K562 (cell line): ENCODE data around the gene WWOX. TPM values are rescaled to one million over a fixed set of nuclear protein-coding genes. Genes with fewer than 3 reads are reported as not detected.

Experiments
- CHD7 ChIP-seq: fragments of 200-600 bp; sonication (generic); IDR thresholded peaks from one replicate; pipeline ENCODE4 v1.6.1; 2012; ENCODE audit warnings: mild to moderate bottlenecking, low read depth, low read length, inconsistent platforms
- polyA plus RNA-seq, 8 experiments: library from polyadenylated mRNA; depleted of rRNA in 4 of 8; stranded (reverse) in 5 of 8; unstranded in 3 of 8; fragments of >200 nt; fragmentation: Nextera tagmentation in 2 of 8; fragmentation: Illumina TruSeq in 1 of 8; extraction: Ambion mirVana in 2 of 8; extraction: Trizol in 1 of 8; gene quantifications; 2 replicates each; pipeline versions ENCODE4 v1.2.1 to v1.2.3, GENCODE V29; 2011 to 2014; ENCODE audit warnings: inconsistent platforms in 1 of 8, missing spikeins in 1 of 8
- total RNA-seq, 7 experiments: library from RNA; depleted of rRNA in 6 of 7; stranded (reverse); fragments of >200 nt in 6 of 7; fragmentation: Illumina TruSeq in 2 of 7; extraction: Trizol in 2 of 7; gene quantifications; 2 replicates each; pipeline versions ENCODE4 v1.2.1 to v1.2.3, GENCODE V29; 2011 to 2021; ENCODE audit warnings: low replicate concordance in 1 of 7

Gene WWOX
- total and polyA plus RNA-seq, 9 of the 15 experiments (the other 6 are each of a cell fraction or from before 2014, with no cell fraction given): 1.6 to 22.7 (median 8.1) TPM

- TF ChIP-seq CHD7: no peak
Measured at GRCh38 chr16:79092846-79093245, 993.4 kb downstream of the WWOX start (continued).
